Ramos (cell line): ENCODE measurements around the gene ESF1.
"Not testable (repeated sequence)": the region's sequence is repeated elsewhere in the genome, so short reads cannot be mapped to it uniquely, and the experiment has no call there.

Experiments used
- in situ Hi-C: fragments of 300-500 bp; cut with MboI; formaldehyde crosslinking; loops from one replicate; pipeline ENCODE4 v1.14.3; 2022; ENCODE audit warnings: low sequenced_read_pairs; ENCODE audit not compliant: unreplicated experiment

Gene ESF1

GRCh38 chr20:13744352-13744751 is 40.4 kb downstream of the ESF1 start:
- in situ Hi-C loops: no loop called here

- in situ Hi-C loops: no loop called here
Observed at GRCh38 chr20:13741879-13742278, 42.8 kb downstream of the ESF1 start.

- in situ Hi-C loops: no loop called here
Observed at GRCh38 chr20:13739731-13740649, 44.7 kb downstream of the ESF1 start.

GRCh38 chr20:13738187-13738586 is 46.5 kb downstream of the ESF1 start:
- in situ Hi-C loops: not testable (repeated sequence)

GRCh38 chr20:13736436-13737191 is 48.1 kb downstream of the ESF1 start:
- in situ Hi-C loops: no loop called here

- in situ Hi-C loops: no loop called here
Observed at GRCh38 chr20:13735826-13736225, 48.9 kb downstream of the ESF1 start.

- in situ Hi-C loops: no loop called here
Observed at GRCh38 chr20:13723011-13723410, 61.7 kb downstream of the ESF1 start.

GRCh38 chr20:13718171-13718570 is 66.5 kb downstream of the ESF1 start:
- in situ Hi-C loops: no loop called here

GRCh38 chr20:13717631-13718044 is 67.1 kb downstream of the ESF1 start:
- in situ Hi-C loops: no loop called here

- in situ Hi-C loops: no loop called here
Observed at GRCh38 chr20:13715171-13715570, 69.5 kb downstream of the ESF1 start.

GRCh38 chr20:13708234-13708633 is 76.5 kb downstream of the ESF1 start:
- in situ Hi-C loops: no loop called here

- in situ Hi-C loops: no loop called here
Observed at GRCh38 chr20:13703265-13703664, 81.5 kb downstream of the ESF1 start.

- in situ Hi-C loops: no loop called here
Observed at GRCh38 chr20:13701486-13701885, 83.2 kb downstream of the ESF1 start.

GRCh38 chr20:13700761-13701160 is 84.0 kb downstream of the ESF1 start:
- in situ Hi-C loops: no loop called here

- in situ Hi-C loops: no loop called here
Observed at GRCh38 chr20:13694420-13695150, 90.1 kb downstream of the ESF1 start.

GRCh38 chr20:13692802-13693736 is 91.7 kb downstream of the ESF1 start:
- in situ Hi-C loops: no loop called here

GRCh38 chr20:13690943-13691342 is 93.8 kb downstream of the ESF1 start:
- in situ Hi-C loops: no loop called here

- in situ Hi-C loops: no loop called here
Observed at GRCh38 chr20:13687815-13688214, 96.9 kb downstream of the ESF1 start.

- in situ Hi-C loops: no loop called here
Observed at GRCh38 chr20:13685623-13686022, 99.1 kb downstream of the ESF1 start.
